GM08714 (cell line): Measurements from ENCODE around the gene TMEM82.

Experiments used
- H3K4me3 ChIP-seq: fragments of 200-500 bp; sonication (Bioruptor generic); 2 replicates; pipeline ENCODE4 v1.5.1; 2014; ENCODE audit warnings: mild to moderate bottlenecking, low read length, inconsistent platforms
- ZNF274 ChIP-seq: IDR thresholded peaks from 2 replicates; pipeline ENCODE4 v1.6.1; 2012; ENCODE audit warnings: mild to moderate bottlenecking, low read depth, low read length

The TMEM82 gene

DNA sequence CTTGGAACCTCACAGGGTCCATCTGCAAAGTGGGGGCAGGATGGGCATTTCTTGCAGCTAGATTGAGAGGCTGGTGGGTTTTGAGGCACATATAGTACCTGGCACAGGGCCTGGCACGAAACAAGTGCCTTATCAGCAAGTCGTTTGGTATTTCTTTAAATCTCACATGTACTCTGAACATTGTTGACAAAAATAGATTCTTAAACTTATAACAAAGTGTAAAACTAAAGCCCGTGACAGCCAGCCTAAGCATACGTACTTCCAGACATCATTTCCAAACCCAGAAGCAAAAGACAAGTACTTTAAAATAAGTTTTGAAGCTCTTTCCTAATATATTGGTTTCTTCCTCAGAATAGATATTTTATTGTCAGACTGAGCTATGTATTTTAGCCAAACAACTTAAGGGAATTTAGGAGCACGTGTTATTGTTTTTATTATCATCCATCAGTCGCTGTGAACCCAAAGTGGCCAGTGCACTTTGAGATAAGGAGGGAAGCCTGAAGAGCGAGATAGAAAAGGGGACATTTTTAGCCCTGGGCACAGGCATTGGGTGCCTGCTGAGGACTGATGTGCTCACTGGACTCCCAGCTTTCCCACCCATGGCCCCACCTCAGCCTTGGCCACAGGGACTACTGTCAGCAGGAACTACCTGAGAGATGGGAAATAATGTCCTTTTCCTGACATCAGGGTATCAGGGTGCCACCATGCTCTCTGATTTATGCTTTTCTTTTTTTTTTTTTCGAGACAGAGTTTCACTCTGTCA lies 19.2 kb downstream of the TMEM82 start:
- TF ChIP-seq ZNF274: no peak
- no peak overlapping the region for H3K4me3 ChIP-seq

DNA sequence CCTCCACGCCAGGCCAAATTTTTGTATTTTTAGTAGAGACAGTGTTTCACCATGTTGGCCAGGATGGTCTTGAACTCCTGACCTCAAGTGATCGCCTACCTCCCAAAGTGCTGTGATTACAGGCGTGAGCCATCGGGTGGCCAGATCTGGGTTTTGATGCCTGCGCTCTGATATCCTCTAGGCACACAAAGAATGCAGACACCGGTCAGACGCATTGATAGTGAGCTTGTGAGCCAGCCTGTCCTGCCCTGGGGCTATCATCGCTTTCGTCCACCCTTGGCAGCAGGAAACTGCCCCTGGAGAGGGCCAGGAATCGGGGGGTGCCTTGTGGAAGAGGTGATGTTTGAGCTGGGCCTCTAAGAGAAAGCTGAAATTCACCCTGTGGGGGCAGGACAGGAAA lies 20.2 kb downstream of the TMEM82 start:
- no peak for TF ChIP-seq ZNF274
- no peak overlapping the region for H3K4me3 ChIP-seq

DNA sequence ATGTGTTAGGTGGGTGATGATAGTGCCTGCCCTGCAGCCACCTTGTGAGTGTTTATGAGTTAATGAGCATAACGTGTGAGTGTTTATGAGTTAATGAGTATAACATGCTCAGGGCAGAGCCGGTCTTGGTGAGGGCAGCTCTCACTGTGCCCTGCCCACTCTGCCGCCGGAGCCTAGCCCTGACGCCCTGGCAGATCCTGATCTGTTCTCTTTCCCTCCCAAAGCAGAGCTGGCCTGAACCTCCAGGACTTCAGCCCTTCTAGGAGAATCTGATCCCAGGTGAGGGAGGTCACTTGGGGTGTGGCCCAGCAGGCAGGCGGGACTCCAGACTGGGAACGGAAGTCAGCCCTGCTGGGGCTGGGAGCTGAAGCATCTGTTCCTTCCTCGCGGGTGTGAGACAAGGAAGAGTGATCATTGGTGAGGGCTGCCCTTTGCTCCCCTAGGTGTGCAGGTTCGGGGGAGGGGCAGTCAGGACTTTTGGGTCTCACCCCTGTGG lies 22.0 kb downstream of the TMEM82 start:
- TF ChIP-seq ZNF274: no peak
- H3K4me3 ChIP-seq: no peak overlapping the region

DNA sequence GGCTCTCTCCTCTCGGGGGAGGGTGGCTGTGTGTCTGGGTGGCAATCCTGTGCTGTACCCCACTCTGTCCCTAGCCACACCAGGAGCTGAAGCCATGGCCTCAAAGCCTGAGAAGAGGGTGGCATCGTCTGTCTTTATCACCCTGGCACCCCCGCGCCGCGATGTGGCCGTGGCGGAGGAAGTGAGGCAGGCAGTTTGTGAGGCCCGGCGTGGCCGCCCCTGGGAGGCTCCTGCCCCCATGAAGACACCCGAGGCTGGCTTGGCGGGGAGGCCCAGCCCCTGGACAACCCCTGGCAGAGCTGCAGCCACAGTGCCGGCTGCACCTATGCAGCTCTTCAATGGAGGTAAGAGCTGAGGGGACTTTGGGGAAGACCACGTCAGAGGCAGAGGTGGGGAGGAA lies 22.6 kb downstream of the TMEM82 start:
- no peak overlapping the region for H3K4me3 ChIP-seq
- no peak for TF ChIP-seq ZNF274

DNA sequence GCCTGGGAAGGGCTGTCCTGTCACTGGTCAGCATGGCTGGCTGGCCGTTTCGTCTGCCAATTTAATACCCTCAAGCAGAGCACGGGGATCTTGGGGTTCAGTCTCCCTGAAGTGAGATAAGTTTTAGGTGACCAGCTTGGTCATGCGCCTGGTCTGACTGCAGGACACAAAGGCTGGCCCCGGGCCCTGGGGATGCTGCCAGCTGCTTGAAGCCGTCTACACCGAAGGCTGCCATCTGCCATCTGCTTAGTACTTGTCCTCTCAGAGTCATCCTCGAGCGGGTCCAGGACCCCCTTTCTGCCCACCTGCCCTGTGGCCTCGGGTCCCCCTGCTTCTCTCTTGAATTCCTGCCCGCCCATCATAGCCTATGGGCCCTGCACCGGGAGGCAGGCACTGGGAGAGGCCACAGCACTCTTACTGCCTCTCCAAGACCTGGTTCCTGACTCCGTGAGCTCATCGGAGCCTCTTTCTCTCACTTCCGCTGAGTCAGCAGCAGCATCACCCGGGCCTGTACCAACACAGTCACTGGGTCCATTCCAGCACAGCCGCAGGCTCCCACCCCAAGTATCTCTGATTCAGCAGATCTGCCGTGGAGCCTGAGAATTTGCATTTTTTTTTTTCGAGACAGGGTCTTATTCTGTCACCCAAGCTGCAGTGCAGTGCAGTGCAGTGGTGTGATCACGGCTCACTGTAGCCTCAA lies 23.3 kb downstream of the TMEM82 start:
- H3K4me3 ChIP-seq: no peak overlapping the region
- TF ChIP-seq ZNF274: no peak

DNA sequence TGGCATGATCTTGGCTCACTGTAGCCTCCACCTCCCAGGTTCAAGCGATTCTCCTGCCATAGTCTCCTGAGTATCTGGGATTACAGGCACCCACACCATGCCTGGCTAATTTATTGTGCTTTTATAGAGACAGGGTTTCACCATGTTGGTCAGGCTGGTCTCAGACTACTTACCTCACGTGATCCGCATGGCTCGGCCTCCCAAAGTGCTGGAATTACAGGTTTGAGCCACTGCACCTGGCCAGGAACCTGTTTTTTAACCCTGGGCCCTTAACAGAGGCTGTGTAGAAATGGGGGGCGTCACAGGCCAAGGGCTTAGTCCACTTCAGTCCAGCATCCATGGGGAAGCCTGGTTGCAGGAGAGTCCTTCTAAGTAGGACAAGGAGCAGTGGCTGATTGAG lies 25.6 kb downstream of the TMEM82 start:
- TF ChIP-seq ZNF274: no peak
- H3K4me3 ChIP-seq: no peak overlapping the region

DNA sequence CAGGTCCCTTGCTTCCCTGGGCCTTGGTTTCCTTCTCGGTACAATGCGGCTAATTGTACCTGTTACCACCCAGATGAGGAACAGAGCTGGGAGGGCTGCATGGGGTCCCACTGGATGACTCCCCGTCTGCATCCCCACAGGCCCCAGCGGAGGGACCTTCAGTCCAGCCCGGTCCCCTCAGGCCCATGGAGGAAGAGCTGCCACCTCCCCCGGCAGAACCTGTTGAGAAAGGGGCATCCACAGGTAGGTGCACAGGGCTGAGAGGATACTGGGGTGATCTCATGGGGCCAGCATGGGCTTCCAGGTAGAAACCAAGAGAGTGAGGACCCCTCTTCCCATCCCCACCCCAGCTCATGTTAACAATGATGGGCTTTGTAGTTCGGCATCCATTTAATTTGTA lies 26.1 kb downstream of the TMEM82 start:
- H3K4me3 ChIP-seq: no peak overlapping the region
- no peak for TF ChIP-seq ZNF274

DNA sequence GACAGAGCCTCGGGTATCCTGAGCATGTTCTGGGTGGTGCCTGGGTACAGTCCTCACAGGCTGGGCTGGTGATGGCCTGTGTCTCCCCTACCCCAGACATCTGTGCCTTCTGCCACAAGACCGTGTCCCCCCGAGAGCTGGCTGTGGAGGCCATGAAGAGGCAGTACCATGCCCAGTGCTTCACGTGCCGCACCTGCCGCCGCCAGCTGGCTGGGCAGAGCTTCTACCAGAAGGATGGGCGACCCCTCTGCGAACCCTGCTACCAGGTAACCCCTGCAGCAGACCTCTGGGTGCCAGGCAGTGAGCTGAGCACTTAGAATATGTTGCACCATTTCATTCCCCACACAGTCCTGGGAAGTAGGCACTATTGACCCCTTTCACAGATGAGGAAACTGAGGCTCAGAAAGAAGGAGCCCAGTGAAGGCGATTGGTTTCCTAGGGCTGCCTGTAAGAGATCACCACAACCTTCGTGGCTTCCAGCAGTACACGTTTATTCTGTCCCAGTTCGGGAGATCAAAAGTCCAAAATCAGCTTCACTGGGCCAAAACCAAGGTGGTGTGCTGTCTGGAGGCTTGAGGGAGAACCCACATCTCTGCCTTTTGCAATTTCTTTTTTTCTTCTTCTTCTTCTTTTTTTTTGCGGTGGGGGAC lies 28.1 kb downstream of the TMEM82 start:
- H3K4me3 ChIP-seq: no peak overlapping the region
- no peak for TF ChIP-seq ZNF274

DNA sequence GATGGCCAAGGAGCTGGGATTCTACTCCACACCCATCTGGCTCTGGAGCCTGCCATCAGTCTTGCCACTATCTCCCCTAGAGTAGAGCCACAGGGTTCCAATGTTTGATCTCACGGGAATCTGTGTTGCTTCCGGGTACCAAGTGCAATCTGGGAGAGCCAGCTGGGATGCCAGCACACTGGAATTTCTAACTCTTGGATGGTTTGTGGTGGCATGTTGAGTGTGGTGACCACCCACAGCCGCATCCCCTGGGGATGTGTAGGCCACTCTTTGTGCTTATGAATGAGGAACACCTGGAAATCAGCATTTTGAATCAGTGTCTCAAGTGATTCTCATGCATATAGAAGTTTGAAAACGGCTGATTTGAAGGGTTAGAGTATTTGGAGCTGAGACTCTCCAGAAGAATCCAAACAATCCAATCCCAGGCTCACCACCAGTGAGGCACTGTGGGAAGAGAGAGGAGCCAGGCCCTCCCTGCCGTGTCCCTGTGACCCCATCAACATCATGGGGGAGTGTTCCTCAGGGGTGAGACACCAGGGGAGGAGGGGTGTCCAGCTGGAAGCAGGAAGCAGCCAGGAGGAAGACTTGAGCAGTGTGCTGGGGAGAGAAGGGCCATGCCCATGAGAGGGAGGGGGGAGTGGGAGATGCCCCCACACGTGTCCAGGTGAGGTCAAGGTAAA lies 29.7 kb downstream of the TMEM82 start:
- H3K4me3 ChIP-seq: no peak overlapping the region
- no peak for TF ChIP-seq ZNF274

DNA sequence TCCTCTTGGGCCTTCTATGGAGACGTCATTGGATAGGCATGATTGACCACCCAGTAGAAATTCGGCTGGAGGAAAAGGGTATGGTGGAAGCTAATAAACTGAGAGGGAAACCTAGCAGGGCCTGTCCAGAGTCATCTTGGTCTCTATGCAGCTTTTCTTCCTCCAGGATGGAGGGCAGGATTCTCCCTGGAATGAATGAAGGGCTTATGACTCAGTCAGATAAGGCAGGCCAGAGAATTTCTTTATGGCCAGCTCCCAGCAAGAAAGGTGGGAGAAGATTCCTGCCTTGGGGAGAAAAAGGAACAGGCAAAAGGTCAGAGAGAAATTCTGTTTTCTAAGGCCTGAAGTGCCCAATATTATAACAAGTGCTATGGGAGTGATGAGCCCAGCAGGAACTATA lies 33.4 kb downstream of the TMEM82 start:
- no peak overlapping the region for H3K4me3 ChIP-seq
- TF ChIP-seq ZNF274: no peak

DNA sequence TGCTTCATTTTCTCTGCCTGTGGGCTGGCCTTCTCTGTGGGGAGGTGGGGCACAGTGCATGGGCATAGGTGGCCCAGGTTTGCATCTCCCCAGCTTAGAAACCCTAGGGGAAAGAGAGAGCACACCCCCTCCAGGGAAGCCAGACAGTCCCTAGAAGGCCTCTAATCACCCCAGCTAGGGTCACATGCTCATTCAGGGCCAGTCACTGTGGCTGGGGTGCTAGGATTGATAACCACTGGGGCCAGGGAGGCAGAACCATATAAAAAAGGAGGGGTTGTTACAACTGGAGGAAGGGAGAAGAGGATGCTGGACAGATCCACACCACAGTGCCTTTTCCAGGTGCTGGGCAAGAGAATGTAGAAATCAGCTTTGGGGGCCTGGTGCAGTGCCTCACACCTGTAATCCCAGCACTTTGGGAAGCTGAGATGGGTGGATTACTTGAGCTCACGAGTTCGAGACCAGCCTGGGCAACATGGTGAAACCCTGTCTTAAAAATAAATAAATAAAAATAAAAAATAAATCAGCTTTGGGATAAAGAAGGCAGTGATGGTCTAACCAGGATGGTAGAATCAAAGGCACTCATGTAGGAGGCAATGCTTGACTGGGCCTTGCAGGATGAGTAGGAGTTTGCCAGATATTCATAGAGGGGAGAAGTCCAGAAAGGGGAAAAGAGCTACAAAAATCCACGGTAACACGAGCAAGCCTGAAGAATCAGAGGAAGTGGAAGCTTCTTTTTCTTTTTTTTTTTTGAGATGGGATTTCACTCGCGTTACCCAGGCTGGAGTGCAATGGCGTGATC lies 35.8 kb downstream of the TMEM82 start:
- TF ChIP-seq ZNF274: no peak

DNA sequence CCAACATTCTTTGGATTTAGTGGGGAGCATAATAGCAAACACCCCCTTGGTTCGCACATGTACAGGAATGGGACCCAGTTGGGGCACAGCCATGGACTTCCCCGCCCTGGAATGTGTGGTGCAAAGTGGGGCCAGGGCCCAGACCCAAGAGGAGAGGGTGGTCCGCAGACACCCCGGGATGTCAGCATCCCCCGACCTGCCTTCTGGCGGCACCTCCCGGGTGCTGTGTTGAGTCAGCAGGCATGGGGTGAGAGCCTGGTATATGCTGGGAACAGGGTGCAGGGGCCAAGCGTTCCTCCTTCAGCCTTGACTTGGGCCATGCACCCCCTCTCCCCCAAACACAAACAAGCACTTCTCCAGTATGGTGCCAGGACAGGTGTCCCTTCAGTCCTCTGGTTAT lies 43.4 kb downstream of the TMEM82 start:
- no peak for TF ChIP-seq ZNF274
- no peak overlapping the region for H3K4me3 ChIP-seq

More for the DNA sequence above, 35.8 kb downstream of the TMEM82 start:
- no peak overlapping the region for H3K4me3 ChIP-seq

DNA sequence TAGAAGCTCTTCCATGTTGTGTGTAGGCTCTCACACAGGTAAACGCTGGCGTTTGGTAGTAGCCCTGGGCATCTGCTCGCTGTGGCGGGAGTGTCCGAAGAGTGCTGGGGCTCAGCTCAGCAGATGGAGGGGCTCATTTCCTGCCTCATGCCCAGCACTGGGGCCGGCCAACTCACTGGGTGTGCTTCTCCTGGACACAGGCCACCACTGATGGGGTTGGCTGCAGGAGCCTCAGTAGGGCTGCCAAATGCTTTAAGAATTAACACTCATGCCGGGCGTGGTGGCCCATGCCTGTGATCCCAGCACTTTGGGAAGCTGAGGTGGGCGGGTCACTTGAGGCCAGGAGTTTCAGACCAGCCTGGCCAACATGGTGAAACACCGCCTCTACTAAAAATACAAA lies 44.3 kb downstream of the TMEM82 start:
- no peak overlapping the region for H3K4me3 ChIP-seq
- TF ChIP-seq ZNF274: no peak
